ENCODE measurements around the gene HIVEP3. TPM values are rescaled to one million over a fixed set of nuclear protein-coding genes. Genes with fewer than 3 reads are reported as not detected.

The HIVEP3 gene
- polyA plus RNA-seq, 1 of the 3 experiments (the other 2 are of a cell fraction): 6.4 TPM

DNA sequence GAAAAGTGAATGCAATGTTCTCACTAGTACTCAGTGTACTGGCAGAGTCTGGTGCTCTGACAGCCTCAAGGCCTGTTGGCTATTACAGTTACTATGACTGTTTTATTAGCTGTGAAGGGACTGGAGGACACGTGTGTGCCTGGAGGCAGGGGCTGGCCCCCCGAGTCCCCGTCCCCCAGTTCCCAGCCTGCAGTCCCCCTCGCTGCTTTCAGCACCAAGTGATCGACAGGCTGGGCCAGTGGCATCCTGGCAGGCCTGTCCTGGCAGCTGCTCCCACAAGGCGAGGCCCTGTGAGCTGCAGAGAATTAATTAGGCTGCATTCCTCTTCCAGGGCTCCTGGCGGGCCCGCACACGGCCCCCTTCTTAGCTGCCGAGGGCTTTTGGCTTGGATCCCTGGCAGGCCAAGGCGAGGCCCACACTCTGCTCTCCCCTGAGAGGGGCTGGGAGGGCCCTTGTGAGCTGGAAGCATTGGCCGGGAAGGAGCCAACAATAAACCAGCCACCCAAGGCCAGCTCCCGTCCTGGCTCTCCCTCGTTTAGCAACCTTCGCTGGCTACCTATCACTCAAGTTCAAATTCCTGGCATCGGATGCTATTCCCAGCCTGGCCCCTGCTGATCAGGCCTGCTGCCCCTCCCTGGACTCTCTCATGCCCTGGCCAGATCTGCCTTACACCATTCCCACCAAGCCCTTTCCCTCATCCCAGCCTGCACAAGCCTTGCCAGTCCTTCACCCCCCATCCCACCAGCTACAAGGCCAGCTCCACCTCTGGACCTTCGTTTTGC, 444.0 kb downstream of the HIVEP3 start:
- H2AFZ ChIP-seq (ENCODE audit: low read depth): 0 out of 2 replicates have a peak overlapping the region, but pooled peaks have one; percentile 54
- peak; percentile 71 for DNase-seq
- 54% methylated on average over 6 of the region's 17 CpGs for WGBS (ENCODE audit: low lambda C conversion rate)
- no peaks in the 10 kb centered on the region for H4K20me1 ChIP-seq (ENCODE audit: insufficient read depth)
- CTCF ChIA-PET: interaction anchor here (0.8 to 11.2 kb wide), 9 partner anchors 8 to 43 kb away, joined by 3 to 93 read pairs (median 6); partner anchors contain the start of gene EDN2
- POLR2A ChIA-PET: interaction anchor here (0.8 to 1.0 kb wide), 2 partner anchors 11 to 19 kb away, joined by 3 to 4 read pairs; no protein-coding TSS in a partner anchor
- no peaks in the 10 kb centered on the region for H3K9me3 ChIP-seq
- no peaks in the 10 kb centered on the region for H3K79me2 ChIP-seq (ENCODE audit: insufficient read depth)
- H3F3A ChIP-seq (replicated peaks; ENCODE audit: insufficient read depth): peaks cover 12% of the 10 kb centered on the region
- H3K4me3 ChIP-seq (ENCODE audit: low read depth in 2 of 2, low read length in 1 of 2): no peak overlapping the region
- no peaks in the 10 kb centered on the region for H3K9me2 ChIP-seq
- H3K4me1 ChIP-seq (ENCODE audit: control insufficient read depth in 1 of 2, insufficient read depth in 2 of 2, low read depth in 1 of 2, low read length in 1 of 2): peaks cover 27 to 60% of the 10 kb centered on the region in 2 experiments
- H3K9ac ChIP-seq: no peak overlapping the region
- H3K4me2 ChIP-seq: peak overlapping the region; percentile 3; the same call in 1 of the 2 replicates
- H3K27me3 ChIP-seq (ENCODE audit: insufficient read depth): no peaks in the 10 kb centered on the region
- no peaks in the 10 kb centered on the region for H3K36me3 ChIP-seq (replicated peaks in 1 of 2; ENCODE audit: control insufficient read depth in 1 of 2, insufficient read depth in 2 of 2, low read length in 1 of 2)
- TF ChIP-seq FOSL2 (IDR thresholded peaks at IDR 0.05; ENCODE audit: borderline replicate concordance, low read depth) (no peak), MXI1 (IDR thresholded peaks at IDR 0.05; ENCODE audit: low read depth, low read length) (peak; percentile 49; the same call in 1 of the 2 replicates), EP300 (IDR thresholded peaks at IDR 0.05; ENCODE audit: borderline replicate concordance in 1 of 2, low read depth in 1 of 2, low read length in 1 of 2) (peak in 1 of 2 experiments; percentile 40; a peak in 1 of 4 replicates), RCOR1 (IDR thresholded peaks at IDR 0.05; ENCODE audit: low read length) (peak; percentile 69; the same call in 1 of the 2 replicates)
- H3K27ac ChIP-seq (ENCODE audit: low read depth in 2 of 2, low read length in 1 of 2): peak overlapping the region; percentile 43 to 58

DNA sequence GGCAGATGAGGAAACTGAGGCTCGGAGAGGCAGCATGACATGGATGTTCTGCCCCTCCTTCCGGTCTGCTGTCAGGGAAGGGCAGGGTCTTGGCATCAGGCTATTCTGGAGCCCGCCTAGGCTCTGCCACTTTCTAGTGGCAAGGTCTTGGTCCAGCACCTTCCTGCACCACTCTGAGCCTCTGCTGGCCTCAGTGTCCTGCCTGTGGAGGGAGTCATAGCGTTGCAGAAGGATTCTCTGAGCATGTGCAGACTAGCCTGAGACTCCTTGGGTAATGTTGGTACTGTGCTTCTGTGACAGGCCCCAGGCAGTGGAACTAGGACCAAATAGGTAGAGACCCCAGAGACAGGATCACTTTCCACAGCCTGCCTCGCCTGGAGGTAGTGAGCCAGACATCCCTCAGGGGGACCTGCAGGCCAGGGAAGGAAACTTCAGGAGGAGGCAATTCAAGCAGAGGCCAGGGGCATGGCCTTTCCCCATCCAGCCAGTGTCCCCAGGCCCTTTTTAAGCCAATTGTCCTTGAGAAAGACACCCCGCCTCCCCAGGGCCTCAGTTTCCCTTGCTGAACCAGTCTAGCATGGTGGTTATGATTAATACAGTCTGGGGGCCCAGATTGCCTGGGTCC, 444.9 kb downstream of the HIVEP3 start:
- WGBS (ENCODE audit: low lambda C conversion rate): 100% methylated on average over 4 of the region's 6 CpGs
- Histone ChIP-seq H3K79me2 (ENCODE audit: insufficient read depth) (no peaks in the 10 kb centered on the region), H3K27ac (ENCODE audit: low read depth in 2 of 2, low read length in 1 of 2) (peak overlapping the region in 1 of 2 experiments; percentile 58; a peak in 2 of 4 replicates), H3K9me3 (no peaks in the 10 kb centered on the region), H3K4me2 (0 out of 2 replicates have a peak overlapping the region, but pooled peaks have one; percentile 3), H4K20me1 (ENCODE audit: insufficient read depth) (no peaks in the 10 kb centered on the region), H3K36me3 (replicated peaks in 1 of 2; ENCODE audit: control insufficient read depth in 1 of 2, insufficient read depth in 2 of 2, low read length in 1 of 2) (no peaks in the 10 kb centered on the region), H3K27me3 (ENCODE audit: insufficient read depth) (no peaks in the 10 kb centered on the region), H3K9ac (no peak overlapping the region), H2AFZ (ENCODE audit: low read depth) (no peak overlapping the region), H3F3A (replicated peaks; ENCODE audit: insufficient read depth) (peaks cover 8% of the 10 kb centered on the region), H3K9me2 (no peaks in the 10 kb centered on the region), H3K4me3 (ENCODE audit: low read depth in 2 of 2, low read length in 1 of 2) (no peak overlapping the region), H3K4me1 (ENCODE audit: control insufficient read depth in 1 of 2, insufficient read depth in 2 of 2, low read depth in 1 of 2, low read length in 1 of 2) (peaks cover 27 to 56% of the 10 kb centered on the region in 2 experiments)
- POLR2A ChIA-PET: interaction anchor here (0.8 to 1.0 kb wide), 2 partner anchors 10 to 18 kb away, joined by 3 to 4 read pairs; no protein-coding TSS in a partner anchor
- CTCF ChIA-PET: interaction anchor here (0.8 to 3.1 kb wide), 4 partner anchors 11 to 42 kb away, joined by 3 to 13 read pairs (median 5); partner anchors contain the start of gene EDN2
- no peak for DNase-seq
- TF ChIP-seq CHD2 (IDR thresholded peaks at IDR 0.05; ENCODE audit: low read length, partially characterized antibody) (no peak), TAF1 (IDR thresholded peaks at IDR 0.05; ENCODE audit: borderline replicate concordance, low read depth, low read length) (no peak), FOXM1 (IDR thresholded peaks at IDR 0.05; ENCODE audit: low read depth) (no peak), MEF2A (IDR thresholded peaks at IDR 0.05; ENCODE audit: borderline replicate concordance, low read depth) (no peak), TCF12 (IDR thresholded peaks at IDR 0.05) (no peak), TEAD4 (IDR thresholded peaks at IDR 0.05; ENCODE audit: borderline replicate concordance, insufficient read depth) (no peak), FOXJ3 (CRISPR knock-in tag; IDR thresholded peaks at IDR 0.05) (no peak), FOSL2 (IDR thresholded peaks at IDR 0.05; ENCODE audit: borderline replicate concordance, low read depth) (no peak), NFIC (IDR thresholded peaks at IDR 0.05; ENCODE audit: borderline replicate concordance) (no peak), EZH2phosphoT487 (IDR thresholded peaks at IDR 0.05; ENCODE audit: borderline replicate concordance, low read depth) (no peak), REST (IDR thresholded peaks at IDR 0.05; ENCODE audit: low read depth, low read length) (no peak), JUND (IDR thresholded peaks at IDR 0.05) (no peak), PBX3 (IDR thresholded peaks at IDR 0.05) (no peak)
- TF ChIP-seq, protein P1, sequence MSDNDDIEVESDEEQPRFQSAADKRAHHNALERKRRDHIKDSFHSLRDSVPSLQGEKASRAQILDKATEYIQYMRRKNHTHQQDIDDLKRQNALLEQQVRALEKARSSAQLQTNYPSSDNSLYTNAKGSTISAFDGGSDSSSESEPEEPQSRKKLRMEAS (IDR thresholded peaks at IDR 0.05; ENCODE audit: low read depth): no peak
